Brain microvascular endothelial cell (primary cell): ENCODE measurements around the gene TTYH1.
A peak's percentile ranks its signal among the peaks of the same experiment; 100 is the strongest.

Source experiments
- DNase-seq: peaks from one replicate; pipeline ENCODE4 v3.0.0-alpha.2; 2020
- H3K27ac ChIP-seq: fragments of 250-450 bp; sonication (Bioruptor Pico); 2 replicates; pipeline ENCODE4 v1.5.1; 2020; ENCODE audit warnings: mild to moderate bottlenecking, moderate library complexity
- H3K27me3 ChIP-seq: fragments of 250-450 bp; sonication (Bioruptor Pico); replicated peaks from 2 replicates; pipeline ENCODE4 v1.5.1; 2020; ENCODE audit warnings: mild to moderate bottlenecking
- H3K36me3 ChIP-seq: fragments of 250-450 bp; sonication (Bioruptor Pico); replicated peaks from 2 replicates; pipeline ENCODE4 v1.5.1; 2020; ENCODE audit warnings: mild to moderate bottlenecking
- H3K4me3 ChIP-seq: 2 replicates; pipeline ENCODE4 v1.5.1; 2011; ENCODE audit warnings: low read depth, mild to moderate bottlenecking, control low read depth, low read length, moderate library complexity
- in situ Hi-C: cut with HindIII; loops from 2 replicates; pipeline ENCODE4 v1.10.0; 2017; ENCODE audit warnings: low sequenced_read_pairs, low pct_ligation_motif_present
- TF ChIP-seq, protein P1 (sequence below): IDR thresholded peaks from 2 replicates; pipeline ENCODE4 v1.5.1; 2011; ENCODE audit warnings: low read depth, mild to moderate bottlenecking, moderate library complexity, low read length, control low read depth, inconsistent platforms; ENCODE audit errors: missing control alignments

TTYH1 gene

DNA sequence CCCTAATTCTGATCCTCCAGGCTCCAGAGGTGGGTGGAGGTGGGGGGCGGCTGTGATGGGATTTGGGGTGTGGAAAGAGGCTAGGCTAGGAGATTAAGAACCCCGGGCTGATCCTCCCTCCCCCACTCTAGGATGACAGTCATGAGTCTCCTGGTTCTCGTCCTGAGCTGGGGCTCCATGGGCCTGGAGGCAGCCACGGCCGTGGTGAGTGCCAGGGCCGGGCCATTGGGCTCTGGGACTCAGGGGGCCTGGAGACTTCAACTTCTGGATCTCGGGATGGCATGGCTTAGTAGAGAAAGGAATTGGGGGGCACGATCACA, 13.9 kb downstream of the TTYH1 start:
- TF ChIP-seq, protein P1, sequence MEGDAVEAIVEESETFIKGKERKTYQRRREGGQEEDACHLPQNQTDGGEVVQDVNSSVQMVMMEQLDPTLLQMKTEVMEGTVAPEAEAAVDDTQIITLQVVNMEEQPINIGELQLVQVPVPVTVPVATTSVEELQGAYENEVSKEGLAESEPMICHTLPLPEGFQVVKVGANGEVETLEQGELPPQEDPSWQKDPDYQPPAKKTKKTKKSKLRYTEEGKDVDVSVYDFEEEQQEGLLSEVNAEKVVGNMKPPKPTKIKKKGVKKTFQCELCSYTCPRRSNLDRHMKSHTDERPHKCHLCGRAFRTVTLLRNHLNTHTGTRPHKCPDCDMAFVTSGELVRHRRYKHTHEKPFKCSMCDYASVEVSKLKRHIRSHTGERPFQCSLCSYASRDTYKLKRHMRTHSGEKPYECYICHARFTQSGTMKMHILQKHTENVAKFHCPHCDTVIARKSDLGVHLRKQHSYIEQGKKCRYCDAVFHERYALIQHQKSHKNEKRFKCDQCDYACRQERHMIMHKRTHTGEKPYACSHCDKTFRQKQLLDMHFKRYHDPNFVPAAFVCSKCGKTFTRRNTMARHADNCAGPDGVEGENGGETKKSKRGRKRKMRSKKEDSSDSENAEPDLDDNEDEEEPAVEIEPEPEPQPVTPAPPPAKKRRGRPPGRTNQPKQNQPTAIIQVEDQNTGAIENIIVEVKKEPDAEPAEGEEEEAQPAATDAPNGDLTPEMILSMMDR = no peak
- Histone ChIP-seq H3K4me3 (no peak overlapping the region), H3K27me3 (no peaks in the 10 kb centered on the region), H3K36me3 (no peaks in the 10 kb centered on the region), H3K27ac (no peak overlapping the region)
- no peak for DNase-seq
- in situ Hi-C loops = no loop called here

DNA sequence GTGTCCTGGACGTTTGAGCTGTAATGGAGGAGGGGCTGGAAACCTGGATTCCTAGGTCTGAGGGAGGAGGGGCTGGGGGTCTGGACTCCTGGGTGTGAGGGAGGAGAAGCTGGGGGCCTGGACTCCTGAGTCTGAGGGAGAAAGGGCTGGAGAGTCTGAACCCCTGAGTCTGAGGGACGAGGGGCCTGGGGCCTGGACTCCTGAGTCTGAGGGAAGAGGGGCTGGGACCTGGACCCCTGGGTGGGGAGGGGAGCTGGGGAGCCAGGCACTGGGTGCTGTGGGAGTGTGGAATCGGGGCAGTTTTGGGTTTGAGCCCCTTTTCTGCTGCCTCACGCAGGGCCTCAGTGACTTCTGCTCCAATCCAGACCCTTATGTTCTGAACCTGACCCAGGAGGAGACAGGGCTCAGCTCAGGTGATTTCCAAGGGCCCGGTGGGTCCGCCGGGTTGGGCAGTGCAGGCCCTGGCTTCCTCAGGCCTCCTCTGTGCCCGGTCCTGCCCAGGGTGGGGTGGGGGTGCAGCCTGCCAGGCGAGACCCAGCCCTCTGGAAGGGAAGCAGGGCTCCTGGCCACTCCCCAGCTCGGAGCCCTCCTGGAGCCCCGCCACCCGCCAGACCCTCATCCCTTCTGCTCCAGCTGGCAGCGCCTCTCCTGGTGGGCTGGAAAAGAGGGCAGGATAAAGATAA, 14.4 kb downstream of the TTYH1 start:
- DNase-seq = no peak
- Histone ChIP-seq H3K4me3 (no peak overlapping the region), H3K27me3 (no peaks in the 10 kb centered on the region), H3K27ac (no peak overlapping the region), H3K36me3 (no peaks in the 10 kb centered on the region)
- TF ChIP-seq, protein P1 = no peak
- in situ Hi-C loops = no loop called here

DNA sequence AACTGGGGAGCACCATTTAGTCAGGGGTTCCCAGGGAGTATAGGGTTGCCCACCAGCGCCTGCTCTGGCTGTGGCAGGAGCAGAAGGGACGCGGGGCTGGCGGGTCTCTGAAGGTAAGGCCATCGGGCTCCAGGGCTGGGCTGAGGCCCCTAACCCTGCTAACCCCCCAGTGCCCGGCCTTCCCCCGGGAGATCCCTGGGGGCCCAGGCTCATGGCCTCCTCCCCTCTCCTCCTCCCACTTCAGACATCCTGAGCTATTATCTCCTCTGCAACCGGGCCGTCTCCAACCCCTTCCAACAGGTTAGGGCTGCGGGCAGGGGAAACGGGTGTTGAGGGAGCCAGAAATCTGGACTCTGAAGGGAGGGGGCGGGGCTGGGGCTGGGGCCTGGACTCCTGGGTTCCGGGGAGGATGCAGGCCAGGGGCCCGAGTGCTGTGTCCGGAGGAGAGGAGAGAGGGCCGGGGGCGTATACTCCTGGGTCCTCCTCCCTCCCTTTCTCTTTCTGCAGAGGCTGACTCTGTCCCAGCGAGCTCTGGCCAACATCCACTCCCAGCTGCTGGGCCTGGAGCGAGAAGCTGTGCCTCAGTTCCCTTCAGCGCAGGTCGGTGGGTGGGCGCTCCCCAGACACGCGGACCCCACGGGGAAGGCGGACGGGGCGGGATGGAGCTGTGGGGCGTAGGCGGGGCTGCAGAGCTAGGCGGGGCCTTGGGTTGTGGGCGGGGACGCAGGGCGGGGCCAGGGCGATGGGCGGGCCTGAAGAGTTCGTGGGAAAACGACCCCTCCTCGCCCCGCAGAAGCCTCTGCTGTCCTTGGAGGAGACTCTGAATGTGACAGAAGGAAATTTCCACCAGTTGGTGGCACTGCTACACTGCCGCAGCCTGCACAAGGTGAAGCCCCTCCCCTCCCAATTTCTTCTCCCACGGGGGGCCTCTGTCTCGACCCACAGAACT, 15.3 kb downstream of the TTYH1 start:
- DNase-seq = peak; percentile 25
- Histone ChIP-seq H3K36me3 (no peaks in the 10 kb centered on the region), H3K4me3 (peak overlapping the region; percentile 3), H3K27ac (no peak overlapping the region), H3K27me3 (no peaks in the 10 kb centered on the region)
- in situ Hi-C loops = no loop called here
- TF ChIP-seq, protein P1 = no peak

DNA sequence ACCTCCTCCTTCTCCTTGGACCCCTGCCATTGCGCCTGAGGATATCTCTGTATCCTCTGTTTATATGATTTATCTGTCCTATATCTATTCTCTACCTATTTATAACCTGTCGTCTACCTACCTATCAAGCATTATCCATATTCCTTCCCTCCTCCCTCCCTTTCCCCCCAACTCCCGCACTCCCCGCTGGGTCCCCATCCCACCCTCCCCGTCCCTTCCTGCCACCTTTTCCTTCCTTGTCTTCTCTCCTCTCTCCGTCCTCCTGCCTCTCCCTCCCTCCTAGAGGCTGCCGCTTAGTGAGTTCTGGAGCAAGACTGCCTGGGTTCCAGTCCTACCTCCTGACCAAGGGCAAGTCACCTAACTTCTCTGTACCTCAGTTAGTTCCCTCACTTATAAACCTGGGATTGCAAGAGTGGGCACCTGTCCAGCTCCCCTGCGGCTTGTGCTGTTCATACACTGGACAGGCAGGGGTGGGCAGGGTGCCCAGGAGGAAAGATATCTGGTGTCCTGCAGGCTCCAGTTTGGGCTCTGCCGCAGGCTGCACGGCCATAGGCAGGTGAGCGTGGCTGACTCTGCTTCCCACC, 16.1 kb downstream of the TTYH1 start:
- DNase-seq = peak; percentile 16
- in situ Hi-C loops = no loop called here
- no peak overlapping the region for H3K4me3 ChIP-seq
- TF ChIP-seq, protein P1 = no peak
- H3K27me3 ChIP-seq = no peaks in the 10 kb centered on the region
- H3K36me3 ChIP-seq = no peaks in the 10 kb centered on the region
- H3K27ac ChIP-seq = no peak overlapping the region

DNA sequence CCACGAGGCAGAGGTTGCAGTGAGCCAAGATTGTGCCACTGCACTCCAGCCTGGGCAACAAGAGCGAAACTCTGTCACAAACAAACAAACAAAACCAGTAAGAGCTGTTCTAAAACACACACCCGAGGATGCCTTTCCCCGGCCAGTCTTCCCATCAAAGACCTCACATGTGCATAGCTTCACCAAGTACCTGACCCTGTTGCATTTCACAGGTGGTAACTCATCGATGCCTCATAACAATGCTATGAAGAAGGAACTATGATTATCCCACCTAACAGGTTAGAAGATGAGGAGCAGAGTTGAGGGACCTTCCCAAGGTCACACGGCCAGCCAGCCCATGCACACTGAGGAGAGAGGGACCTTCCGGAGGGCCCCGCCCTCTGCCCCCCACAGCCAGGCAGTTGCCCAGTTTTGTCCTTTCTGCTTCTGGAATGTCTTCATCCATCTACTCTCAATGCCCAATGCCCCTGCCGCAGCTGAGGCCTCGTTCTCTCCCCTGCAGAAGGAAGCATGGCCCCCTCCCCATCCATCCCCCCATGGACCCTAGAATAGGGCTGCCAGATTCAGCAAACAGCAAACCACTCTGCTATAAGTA, 17.0 kb downstream of the TTYH1 start:
- H3K27ac ChIP-seq = no peak overlapping the region
- no peaks in the 10 kb centered on the region for H3K36me3 ChIP-seq
- no peak overlapping the region for H3K4me3 ChIP-seq
- no peak for DNase-seq
- H3K27me3 ChIP-seq = no peaks in the 10 kb centered on the region
- in situ Hi-C loops = no loop called here
- TF ChIP-seq, protein P1 = no peak
